ENCODE measurements around the gene IL24. TPM values are rescaled to one million over a fixed set of nuclear protein-coding genes. Genes with fewer than 3 reads are reported as not detected.
A peak's percentile ranks its signal among the peaks of the same experiment; 100 is the strongest.

Gene IL24
- polyA plus RNA-seq, 1 donor (not counting 4 experiments of a cell fraction or from before 2014, with no cell fraction given), result 2.3 TPM

- DNase-seq (ENCODE audit: low read depth, low spot score), result no peak
- peak overlapping the region; percentile 38 for H3K9ac ChIP-seq (ENCODE audit: control insufficient read depth, extremely low read depth, insufficient read depth, low read length)
Observed at GRCh38 chr1:206898915-206899431, 1.7 kb downstream of the IL24 start.

GRCh38 chr1:206899717-206900116 lies 2.5 kb downstream of the IL24 start:
- Histone ChIP-seq H3K4me1 (ENCODE audit: control insufficient read depth, extremely low read depth, insufficient read depth, low read length) (peaks cover 52% of the 10 kb centered on the region), H3K9me3 (ENCODE audit: control insufficient read depth, low read depth, low read length) (no peaks in the 10 kb centered on the region), H2AFZ (ENCODE audit: control insufficient read depth, low read length) (no peak overlapping the region), H3K4me3 (ENCODE audit: control insufficient read depth in 2 of 3, extremely low read depth in 1 of 3, insufficient read depth in 2 of 3, low read depth in 1 of 3, low read length in 3 of 3) (no peak overlapping the region), H3K9ac (ENCODE audit: control insufficient read depth, extremely low read depth, insufficient read depth, low read length) (no peak overlapping the region), H3K27ac (ENCODE audit: control insufficient read depth, insufficient read depth, low read length) (no peak overlapping the region), H4K20me1 (ENCODE audit: control insufficient read depth, extremely low read depth, insufficient read depth, low read length) (no peaks in the 10 kb centered on the region), H3K79me2 (ENCODE audit: control insufficient read depth, insufficient read depth, low read length) (no peaks in the 10 kb centered on the region), H3K4me2 (ENCODE audit: control insufficient read depth, extremely low read depth, insufficient read depth, low read depth, low read length) (no peak overlapping the region), H3K36me3 (ENCODE audit: control insufficient read depth in 2 of 2, extremely low read depth in 1 of 2, insufficient read depth in 2 of 2, low read length in 2 of 2) (peaks cover 0 to 9% of the 10 kb centered on the region in 2 experiments), H3K27me3 (ENCODE audit: control insufficient read depth, extremely low read depth, insufficient read depth, low read length) (no peaks in the 10 kb centered on the region), H3K9me1 (ENCODE audit: control insufficient read depth, extremely low read depth, insufficient read depth, low read length) (no peaks in the 10 kb centered on the region)
- FAIRE-seq (no peak), DNase-seq (ENCODE audit: low read depth, low spot score) (no peak)
- no peak for TF ChIP-seq CTCF (optimal IDR thresholded peaks at IDR 0.05 in 1 of 3, IDR thresholded peaks at IDR 0.05 in 1 of 3, conservative IDR thresholded peaks at IDR 0.05 in 1 of 3; ENCODE audit: extremely low read depth in 1 of 3, insufficient read depth in 2 of 3, low read length in 3 of 3)
- no peak for TF ChIP-seq EZH2 (IDR thresholded peaks at IDR 0.05; ENCODE audit: low read length)
- dilution Hi-C loops (cut with MboI; ENCODE audit: extremely low pct_ligation_motif_present, low sequenced_read_pairs), result no loop called here

More at GRCh38 chr1:206898915-206899431, 1.7 kb downstream of the IL24 start:
- H3K27me3 ChIP-seq (ENCODE audit: control insufficient read depth, extremely low read depth, insufficient read depth, low read length), result no peaks in the 10 kb centered on the region
- H3K4me2 ChIP-seq (ENCODE audit: control insufficient read depth, extremely low read depth, insufficient read depth, low read depth, low read length), result peak overlapping the region; percentile 49
- H2AFZ ChIP-seq (ENCODE audit: control insufficient read depth, low read length), result no peak overlapping the region
- dilution Hi-C loops (cut with MboI; ENCODE audit: extremely low pct_ligation_motif_present, low sequenced_read_pairs), result no loop called here
- no peaks in the 10 kb centered on the region for H3K79me2 ChIP-seq (ENCODE audit: control insufficient read depth, insufficient read depth, low read length)
- no peak for TF ChIP-seq EZH2 (IDR thresholded peaks at IDR 0.05; ENCODE audit: low read length)
- TF ChIP-seq CTCF (optimal IDR thresholded peaks at IDR 0.05 in 1 of 3, IDR thresholded peaks at IDR 0.05 in 1 of 3, conservative IDR thresholded peaks at IDR 0.05 in 1 of 3; ENCODE audit: extremely low read depth in 1 of 3, insufficient read depth in 2 of 3, low read length in 3 of 3), result no peak
- no peak for FAIRE-seq
- no peaks in the 10 kb centered on the region for H3K9me3 ChIP-seq (ENCODE audit: control insufficient read depth, low read depth, low read length)
- H3K4me3 ChIP-seq (ENCODE audit: control insufficient read depth in 2 of 3, extremely low read depth in 1 of 3, insufficient read depth in 2 of 3, low read depth in 1 of 3, low read length in 3 of 3), result no peak overlapping the region
- H4K20me1 ChIP-seq (ENCODE audit: control insufficient read depth, extremely low read depth, insufficient read depth, low read length), result no peaks in the 10 kb centered on the region
- peak overlapping the region; percentile 51 for H3K27ac ChIP-seq (ENCODE audit: control insufficient read depth, insufficient read depth, low read length)
- H3K9me1 ChIP-seq (ENCODE audit: control insufficient read depth, extremely low read depth, insufficient read depth, low read length), result no peaks in the 10 kb centered on the region
- peaks cover 53% of the 10 kb centered on the region for H3K4me1 ChIP-seq (ENCODE audit: control insufficient read depth, extremely low read depth, insufficient read depth, low read length)
- peaks cover 0 to 4% of the 10 kb centered on the region in 2 experiments for H3K36me3 ChIP-seq (ENCODE audit: control insufficient read depth in 2 of 2, extremely low read depth in 1 of 2, insufficient read depth in 2 of 2, low read length in 2 of 2)
